Panc1 (cell line): ENCODE measurements around the gene TNNI3K.

ENCODE experiments used
- POLR2AphosphoS5 ChIP-seq: IDR thresholded peaks from 2 replicates; pipeline ENCODE4 v1.6.1; 2012; ENCODE audit warnings: mild to moderate bottlenecking, low read depth, low read length, moderate library complexity
- SIN3A ChIP-seq: IDR thresholded peaks from 2 replicates; pipeline ENCODE4 v1.6.1; 2012; ENCODE audit warnings: low read depth, mild to moderate bottlenecking, low read length, moderate library complexity, borderline replicate concordance; ENCODE audit not compliant: insufficient read depth
- TCF7L2 ChIP-seq: IDR thresholded peaks from 2 replicates; pipeline ENCODE4 v1.6.1; 2011; ENCODE audit warnings: mild to moderate bottlenecking, low read depth, low read length, inconsistent platforms
- TF ChIP-seq, protein P1 (sequence below): fragments of 450-650 bp; IDR thresholded peaks from 2 replicates; pipeline ENCODE4 v1.5.1; 2017; ENCODE audit warnings: mild to moderate bottlenecking
- TF ChIP-seq, protein P2 (sequence below), 2 experiments: IDR thresholded peaks; 2 replicates each; pipeline ENCODE4 v1.6.1; 2011 to 2012; ENCODE audit warnings: low read depth in 2 of 2, control low read depth in 1 of 2, low read length in 1 of 2, mild to moderate bottlenecking in 1 of 2, moderate library complexity in 1 of 2; ENCODE audit not compliant: insufficient read depth in 1 of 2

DNA sequence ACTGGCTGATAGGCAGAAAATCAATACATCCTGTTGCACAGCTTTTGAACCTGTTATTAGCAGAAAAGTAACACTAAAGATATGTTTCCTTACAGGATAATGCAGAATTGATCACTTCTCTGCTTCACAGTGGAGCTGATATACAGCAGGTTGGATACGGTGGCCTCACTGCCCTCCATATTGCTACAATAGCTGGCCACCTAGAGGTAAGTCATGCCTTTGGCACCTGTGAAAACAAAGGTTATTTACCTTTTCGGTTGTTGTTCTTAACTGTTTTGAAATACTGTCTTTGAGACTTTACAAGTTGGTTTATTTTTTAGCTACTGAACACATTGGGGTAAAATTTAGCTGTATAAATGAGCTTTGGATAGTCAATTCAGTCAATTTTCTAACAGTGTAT is 36.3 kb downstream of the TNNI3K start:
- TF ChIP-seq, protein P1, sequence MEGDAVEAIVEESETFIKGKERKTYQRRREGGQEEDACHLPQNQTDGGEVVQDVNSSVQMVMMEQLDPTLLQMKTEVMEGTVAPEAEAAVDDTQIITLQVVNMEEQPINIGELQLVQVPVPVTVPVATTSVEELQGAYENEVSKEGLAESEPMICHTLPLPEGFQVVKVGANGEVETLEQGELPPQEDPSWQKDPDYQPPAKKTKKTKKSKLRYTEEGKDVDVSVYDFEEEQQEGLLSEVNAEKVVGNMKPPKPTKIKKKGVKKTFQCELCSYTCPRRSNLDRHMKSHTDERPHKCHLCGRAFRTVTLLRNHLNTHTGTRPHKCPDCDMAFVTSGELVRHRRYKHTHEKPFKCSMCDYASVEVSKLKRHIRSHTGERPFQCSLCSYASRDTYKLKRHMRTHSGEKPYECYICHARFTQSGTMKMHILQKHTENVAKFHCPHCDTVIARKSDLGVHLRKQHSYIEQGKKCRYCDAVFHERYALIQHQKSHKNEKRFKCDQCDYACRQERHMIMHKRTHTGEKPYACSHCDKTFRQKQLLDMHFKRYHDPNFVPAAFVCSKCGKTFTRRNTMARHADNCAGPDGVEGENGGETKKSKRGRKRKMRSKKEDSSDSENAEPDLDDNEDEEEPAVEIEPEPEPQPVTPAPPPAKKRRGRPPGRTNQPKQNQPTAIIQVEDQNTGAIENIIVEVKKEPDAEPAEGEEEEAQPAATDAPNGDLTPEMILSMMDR = no peak
- no peak for TF ChIP-seq POLR2AphosphoS5
- no peak for TF ChIP-seq SIN3A
- TF ChIP-seq, protein P2, sequence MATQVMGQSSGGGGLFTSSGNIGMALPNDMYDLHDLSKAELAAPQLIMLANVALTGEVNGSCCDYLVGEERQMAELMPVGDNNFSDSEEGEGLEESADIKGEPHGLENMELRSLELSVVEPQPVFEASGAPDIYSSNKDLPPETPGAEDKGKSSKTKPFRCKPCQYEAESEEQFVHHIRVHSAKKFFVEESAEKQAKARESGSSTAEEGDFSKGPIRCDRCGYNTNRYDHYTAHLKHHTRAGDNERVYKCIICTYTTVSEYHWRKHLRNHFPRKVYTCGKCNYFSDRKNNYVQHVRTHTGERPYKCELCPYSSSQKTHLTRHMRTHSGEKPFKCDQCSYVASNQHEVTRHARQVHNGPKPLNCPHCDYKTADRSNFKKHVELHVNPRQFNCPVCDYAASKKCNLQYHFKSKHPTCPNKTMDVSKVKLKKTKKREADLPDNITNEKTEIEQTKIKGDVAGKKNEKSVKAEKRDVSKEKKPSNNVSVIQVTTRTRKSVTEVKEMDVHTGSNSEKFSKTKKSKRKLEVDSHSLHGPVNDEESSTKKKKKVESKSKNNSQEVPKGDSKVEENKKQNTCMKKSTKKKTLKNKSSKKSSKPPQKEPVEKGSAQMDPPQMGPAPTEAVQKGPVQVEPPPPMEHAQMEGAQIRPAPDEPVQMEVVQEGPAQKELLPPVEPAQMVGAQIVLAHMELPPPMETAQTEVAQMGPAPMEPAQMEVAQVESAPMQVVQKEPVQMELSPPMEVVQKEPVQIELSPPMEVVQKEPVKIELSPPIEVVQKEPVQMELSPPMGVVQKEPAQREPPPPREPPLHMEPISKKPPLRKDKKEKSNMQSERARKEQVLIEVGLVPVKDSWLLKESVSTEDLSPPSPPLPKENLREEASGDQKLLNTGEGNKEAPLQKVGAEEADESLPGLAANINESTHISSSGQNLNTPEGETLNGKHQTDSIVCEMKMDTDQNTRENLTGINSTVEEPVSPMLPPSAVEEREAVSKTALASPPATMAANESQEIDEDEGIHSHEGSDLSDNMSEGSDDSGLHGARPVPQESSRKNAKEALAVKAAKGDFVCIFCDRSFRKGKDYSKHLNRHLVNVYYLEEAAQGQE (IDR thresholded peaks at IDR 0.05; ENCODE audit: insufficient read depth in 1 of 2, low read depth in 2 of 2, low read length in 1 of 2) = no peak
- TF ChIP-seq TCF7L2 = no peak
